ENCODE measurements around the gene ACVR2A. TPM values are rescaled to one million over a fixed set of nuclear protein-coding genes. Genes with fewer than 3 reads are reported as not detected.

The ACVR2A gene
- total and polyA plus RNA-seq, 2 experiments from 2014 or later = 24.0 to 33.1 TPM

GRCh38 chr2:147850838-147851237, 6.0 kb downstream of the ACVR2A start:
- in situ Hi-C loops (cut with MboI) = no loop called here
- Histone ChIP-seq H4K20me1 (ENCODE audit: insufficient read depth) (peaks cover 67% of the 10 kb centered on the region), H3K27me3 (replicated peaks; ENCODE audit: insufficient read depth) (no peaks in the 10 kb centered on the region)

DNA sequence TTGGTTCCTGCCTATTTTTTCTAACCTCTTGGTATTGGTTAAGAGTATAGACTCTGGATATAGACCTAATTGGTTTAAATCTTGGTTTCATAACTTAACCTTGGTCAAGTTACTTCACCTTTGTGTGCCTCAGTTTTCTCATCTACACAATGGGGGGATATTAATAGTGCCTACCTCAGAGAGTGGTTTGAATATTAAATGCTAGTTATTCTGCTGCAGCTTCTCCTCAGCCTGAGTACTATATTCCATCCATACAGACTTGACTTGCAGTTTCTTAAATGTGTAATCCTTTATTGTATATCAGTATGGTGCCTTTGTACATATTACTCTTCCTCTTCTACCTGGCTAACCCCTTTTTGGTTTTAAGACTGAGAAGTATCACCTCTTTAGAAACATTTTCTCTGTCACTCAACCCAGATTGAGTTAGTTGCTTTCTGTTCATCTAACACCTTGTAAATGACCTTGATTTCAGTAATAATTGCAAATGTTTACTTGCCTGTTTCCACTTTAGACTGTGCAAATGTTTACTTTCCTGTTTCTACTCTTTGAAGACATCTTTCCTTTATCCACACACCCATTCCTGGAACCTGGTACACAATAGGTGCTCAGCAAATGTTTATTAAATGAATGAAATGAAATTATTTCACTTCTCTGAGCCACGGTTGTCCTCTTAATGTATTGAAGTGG, 6.6 kb downstream of the ACVR2A start:
- H3K27ac ChIP-seq = no peak overlapping the region
- in situ Hi-C loops (cut with MboI) = no loop called here
- no peak overlapping the region for H2AFZ ChIP-seq
- no peaks in the 10 kb centered on the region for H3K9me2 ChIP-seq (ENCODE audit: insufficient read depth)
- no peaks in the 10 kb centered on the region for H3K9me3 ChIP-seq (ENCODE audit: low read depth)
- H3F3A ChIP-seq (ENCODE audit: insufficient read depth) = peaks cover 15% of the 10 kb centered on the region
- WGBS, 2 experiments (ENCODE audit: low coverage in 1 of 2, low lambda C conversion rate in 2 of 2, missing lambda C conversion rate in 2 of 2) = 88 to 96% methylated on average over 1 of the region's 1 CpG
- H3K4me3 ChIP-seq = no peak overlapping the region
- H4K20me1 ChIP-seq (ENCODE audit: insufficient read depth) = peaks cover 67% of the 10 kb centered on the region
- H3K9ac ChIP-seq = no peak overlapping the region
- no peaks in the 10 kb centered on the region for H3K27me3 ChIP-seq (replicated peaks; ENCODE audit: insufficient read depth)
- no peaks in the 10 kb centered on the region for H3K36me3 ChIP-seq (ENCODE audit: low read depth)
- H3K4me1 ChIP-seq (ENCODE audit: insufficient read depth) = peaks cover 21% of the 10 kb centered on the region
- no peak for DNase-seq
- no peak overlapping the region for H3K4me2 ChIP-seq (ENCODE audit: unreplicated experiment)
- TF ChIP-seq EZH2phosphoT487 (IDR thresholded peaks at IDR 0.05; ENCODE audit: insufficient read depth, low read depth) (no peak), EZH2 (IDR thresholded peaks at IDR 0.05; ENCODE audit: insufficient read depth, poor library complexity, severe bottlenecking) (no peak)
- H3K79me2 ChIP-seq (ENCODE audit: insufficient read depth) = peaks cover 100% of the 10 kb centered on the region

More at GRCh38 chr2:147850838-147851237, 6.0 kb downstream of the ACVR2A start:
- Histone ChIP-seq H3K79me2 (ENCODE audit: insufficient read depth) (peaks cover 100% of the 10 kb centered on the region), H3K27ac (no peak overlapping the region), H3K4me2 (ENCODE audit: unreplicated experiment) (no peak overlapping the region), H2AFZ (no peak overlapping the region), H3K9ac (no peak overlapping the region), H3K4me3 (no peak overlapping the region), H3K4me1 (ENCODE audit: insufficient read depth) (peaks cover 19% of the 10 kb centered on the region), H3K36me3 (ENCODE audit: low read depth) (no peaks in the 10 kb centered on the region), H3K9me3 (ENCODE audit: low read depth) (no peaks in the 10 kb centered on the region), H3F3A (ENCODE audit: insufficient read depth) (peaks cover 17% of the 10 kb centered on the region), H3K9me2 (ENCODE audit: insufficient read depth) (no peaks in the 10 kb centered on the region)
- TF ChIP-seq EZH2phosphoT487 (IDR thresholded peaks at IDR 0.05; ENCODE audit: insufficient read depth, low read depth) (no peak), EZH2 (IDR thresholded peaks at IDR 0.05; ENCODE audit: insufficient read depth, poor library complexity, severe bottlenecking) (no peak)
- WGBS, 2 experiments (ENCODE audit: low coverage in 1 of 2, low lambda C conversion rate in 2 of 2, missing lambda C conversion rate in 2 of 2) = 100% methylated on average over 1 of the region's 1 CpG
- DNase-seq = no peak

DNA sequence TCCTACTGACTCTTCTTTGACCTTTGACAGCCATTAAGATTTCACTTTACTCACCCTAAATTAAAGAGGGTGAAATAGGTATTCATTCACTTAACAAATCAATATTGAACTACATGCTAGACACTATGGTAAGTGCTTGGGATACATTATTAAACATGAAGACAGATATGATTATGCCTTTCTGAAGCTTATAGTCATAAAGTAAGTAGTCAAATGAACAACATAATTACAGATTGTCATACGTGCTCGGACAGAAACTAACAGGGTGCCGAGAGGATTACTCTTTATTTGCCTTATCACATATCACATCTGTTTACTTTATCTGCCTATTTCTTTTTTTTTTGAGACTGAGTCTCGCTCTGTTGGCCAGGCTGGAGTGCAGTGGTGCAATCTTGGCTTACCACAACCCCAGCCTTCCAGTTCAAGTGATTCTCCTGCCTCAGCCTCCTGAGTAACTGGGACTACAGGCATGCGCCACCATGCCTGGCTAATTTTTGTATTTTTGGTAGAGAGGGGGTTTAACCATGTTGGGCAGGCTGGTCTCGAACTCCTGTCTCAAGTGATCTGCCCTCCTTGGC, 9.8 kb downstream of the ACVR2A start:
- no peak overlapping the region for H3K4me2 ChIP-seq (ENCODE audit: unreplicated experiment)
- H2AFZ ChIP-seq = no peak overlapping the region
- H4K20me1 ChIP-seq (ENCODE audit: insufficient read depth) = peaks cover 60% of the 10 kb centered on the region
- no peak for TF ChIP-seq EZH2phosphoT487 (IDR thresholded peaks at IDR 0.05; ENCODE audit: insufficient read depth, low read depth)
- no peak for TF ChIP-seq EZH2 (IDR thresholded peaks at IDR 0.05; ENCODE audit: insufficient read depth, poor library complexity, severe bottlenecking)
- no peaks in the 10 kb centered on the region for H3K27me3 ChIP-seq (replicated peaks; ENCODE audit: insufficient read depth)
- H3K9me2 ChIP-seq (ENCODE audit: insufficient read depth) = no peaks in the 10 kb centered on the region
- 0 out of 2 replicates have a peak, but pooled peaks cover 6% of the 10 kb centered on the region for H3K4me1 ChIP-seq (ENCODE audit: insufficient read depth)
- H3F3A ChIP-seq (ENCODE audit: insufficient read depth) = no peaks in the 10 kb centered on the region
- no peaks in the 10 kb centered on the region for H3K36me3 ChIP-seq (ENCODE audit: low read depth)
- in situ Hi-C loops (cut with MboI) = no loop called here
- 94 to 98% methylated on average over 6 of the region's 6 CpGs for WGBS, 2 experiments (ENCODE audit: low coverage in 1 of 2, low lambda C conversion rate in 2 of 2, missing lambda C conversion rate in 2 of 2)
- no peak for DNase-seq
- peaks cover 100% of the 10 kb centered on the region for H3K79me2 ChIP-seq (ENCODE audit: insufficient read depth)
- no peak overlapping the region for H3K9ac ChIP-seq
- no peak overlapping the region for H3K27ac ChIP-seq
- no peaks in the 10 kb centered on the region for H3K9me3 ChIP-seq (ENCODE audit: low read depth)
- no peak overlapping the region for H3K4me3 ChIP-seq

DNA sequence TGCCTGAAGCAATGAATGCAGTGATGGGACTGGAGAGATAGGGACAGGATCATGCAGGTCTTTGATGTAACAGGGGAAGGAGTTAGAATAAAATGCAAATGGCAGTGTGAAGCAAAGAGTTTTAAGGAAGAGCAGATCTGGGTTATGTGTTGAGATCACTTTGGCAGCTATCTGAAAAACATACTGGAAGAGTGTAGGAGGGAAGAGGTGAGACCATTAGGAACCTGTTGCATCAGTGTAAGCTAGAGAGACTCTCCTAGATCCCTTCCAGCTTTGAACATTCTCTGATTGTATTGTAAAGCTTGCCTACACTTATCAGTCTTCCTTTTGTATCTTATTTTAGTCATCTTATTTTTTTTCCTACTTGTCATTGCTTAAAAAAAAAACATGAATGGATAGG, 10.5 kb downstream of the ACVR2A start:
- in situ Hi-C loops (cut with MboI) = no loop called here
- H3K9me3 ChIP-seq (ENCODE audit: low read depth) = no peaks in the 10 kb centered on the region
- no peaks in the 10 kb centered on the region for H3F3A ChIP-seq (ENCODE audit: insufficient read depth)
- no peak overlapping the region for H3K9ac ChIP-seq
- no peak for DNase-seq
- no peak overlapping the region for H3K27ac ChIP-seq
- H3K27me3 ChIP-seq (replicated peaks; ENCODE audit: insufficient read depth) = no peaks in the 10 kb centered on the region
- no peaks in the 10 kb centered on the region for H3K9me2 ChIP-seq (ENCODE audit: insufficient read depth)
- H3K79me2 ChIP-seq (ENCODE audit: insufficient read depth) = peaks cover 100% of the 10 kb centered on the region
- H3K36me3 ChIP-seq (ENCODE audit: low read depth) = no peaks in the 10 kb centered on the region
- H2AFZ ChIP-seq = no peak overlapping the region
- H3K4me2 ChIP-seq (ENCODE audit: unreplicated experiment) = no peak overlapping the region
- TF ChIP-seq EZH2 (IDR thresholded peaks at IDR 0.05; ENCODE audit: insufficient read depth, poor library complexity, severe bottlenecking) = no peak
- TF ChIP-seq EZH2phosphoT487 (IDR thresholded peaks at IDR 0.05; ENCODE audit: insufficient read depth, low read depth) = no peak
- H4K20me1 ChIP-seq (ENCODE audit: insufficient read depth) = peaks cover 54% of the 10 kb centered on the region
- H3K4me1 ChIP-seq (ENCODE audit: insufficient read depth) = 0 out of 2 replicates have a peak, but pooled peaks cover 6% of the 10 kb centered on the region
- H3K4me3 ChIP-seq = no peak overlapping the region
